VCaP (cell line): ENCODE measurements around the gene MTA3.

ENCODE experiments used
- H3K27ac ChIP-seq: fragments of 450-650 bp; 2 replicates; pipeline ENCODE4 v1.5.1; 2017
- CTCF ChIP-seq: fragments of 450-650 bp; conservative IDR thresholded peaks from 2 replicates; pipeline ENCODE4 v1.5.1; 2017; ENCODE audit warnings: mild to moderate bottlenecking, moderate library complexity

The MTA3 gene

DNA sequence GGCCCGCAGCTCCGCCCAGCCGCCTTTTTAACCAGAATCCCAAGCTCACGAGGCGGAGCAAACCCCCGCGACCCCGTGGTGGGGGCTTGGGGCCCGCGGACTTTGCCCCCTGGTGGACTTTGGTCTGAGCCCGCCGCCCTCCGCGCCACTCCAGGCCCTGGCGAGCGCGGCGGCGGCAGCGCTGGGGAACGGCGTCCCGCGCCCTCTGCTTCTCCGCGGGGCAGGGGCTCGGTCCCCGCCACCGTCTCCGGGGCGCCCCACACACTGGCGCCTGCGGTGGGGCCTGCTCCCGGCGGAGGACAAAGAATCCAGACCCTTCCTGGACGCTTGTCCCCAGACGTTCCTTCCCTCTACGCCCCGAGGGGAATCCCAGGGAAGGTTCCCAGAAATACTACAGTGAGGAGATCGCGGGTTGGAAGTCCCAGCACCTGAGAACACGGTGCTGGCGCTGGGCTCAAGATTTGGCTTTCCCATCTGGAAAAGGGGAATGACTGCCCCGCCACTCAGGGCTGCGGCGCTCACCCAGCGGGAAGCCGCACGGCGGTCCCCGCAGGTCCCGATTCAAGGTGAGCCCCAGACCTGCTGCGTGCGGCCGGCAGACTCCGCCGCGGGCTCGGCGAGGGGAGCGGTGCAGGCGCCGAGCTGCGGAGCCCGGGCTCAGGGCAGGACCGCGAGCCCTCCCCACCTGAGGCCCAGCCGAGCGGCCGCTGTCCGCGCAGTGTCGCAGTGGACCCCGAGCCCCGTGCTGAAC is 224.3 kb downstream of the MTA3 start, which contains the start of gene HAAO:
Gene HAAO (minus strand): TSS at position 1 of the 751 bp plus-strand sequence. CDS start 47 bp downstream, outside the sequence.
- no peak within 1 kb of the TSS for H3K27ac ChIP-seq
- TF ChIP-seq CTCF, result no peak

DNA sequence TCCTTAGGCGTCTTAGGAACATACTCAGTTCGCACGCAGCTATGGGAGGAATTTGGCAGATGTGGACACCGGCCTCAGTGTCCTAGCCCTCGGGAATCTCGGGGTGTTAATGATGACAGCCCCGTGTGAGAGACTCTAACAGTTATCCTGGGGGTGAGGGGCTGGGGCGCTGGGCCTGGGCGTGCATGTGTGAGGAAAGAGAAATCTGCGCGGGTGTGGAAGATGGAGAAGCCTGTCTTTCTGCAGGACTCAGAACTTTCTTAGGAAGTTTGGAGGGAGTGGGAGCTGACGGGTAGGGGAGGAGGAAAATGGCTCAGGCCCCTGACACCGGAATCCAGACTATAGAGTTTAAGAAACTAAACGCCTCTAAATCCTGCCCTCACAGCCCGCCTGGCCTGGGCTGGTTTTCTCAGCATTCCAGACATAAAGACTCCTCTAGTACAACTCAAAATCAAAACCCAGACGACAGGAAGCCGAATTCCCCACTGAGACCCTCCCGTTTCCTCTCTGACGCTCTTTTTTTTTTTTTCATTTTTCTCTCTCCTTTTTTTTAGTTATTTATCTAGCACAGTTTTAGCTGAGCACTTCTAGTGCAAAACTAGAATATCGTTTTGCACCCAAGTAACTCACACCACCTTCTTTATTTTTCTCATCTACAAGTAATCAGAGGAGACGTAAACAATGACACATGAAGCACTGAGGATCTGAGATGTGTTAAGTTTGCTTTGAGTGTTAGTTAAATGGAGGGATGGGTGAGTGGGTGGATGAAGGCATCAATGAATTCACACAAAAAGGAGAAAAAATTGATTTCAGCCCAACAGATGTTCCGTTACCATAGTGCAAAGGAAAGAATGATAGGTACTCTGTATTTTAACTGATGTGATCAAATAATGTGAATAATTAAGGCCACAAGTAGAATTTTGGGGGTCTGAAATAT is 225.2 kb downstream of the MTA3 start:
- no peak for TF ChIP-seq CTCF
- no peak overlapping the region for H3K27ac ChIP-seq

DNA sequence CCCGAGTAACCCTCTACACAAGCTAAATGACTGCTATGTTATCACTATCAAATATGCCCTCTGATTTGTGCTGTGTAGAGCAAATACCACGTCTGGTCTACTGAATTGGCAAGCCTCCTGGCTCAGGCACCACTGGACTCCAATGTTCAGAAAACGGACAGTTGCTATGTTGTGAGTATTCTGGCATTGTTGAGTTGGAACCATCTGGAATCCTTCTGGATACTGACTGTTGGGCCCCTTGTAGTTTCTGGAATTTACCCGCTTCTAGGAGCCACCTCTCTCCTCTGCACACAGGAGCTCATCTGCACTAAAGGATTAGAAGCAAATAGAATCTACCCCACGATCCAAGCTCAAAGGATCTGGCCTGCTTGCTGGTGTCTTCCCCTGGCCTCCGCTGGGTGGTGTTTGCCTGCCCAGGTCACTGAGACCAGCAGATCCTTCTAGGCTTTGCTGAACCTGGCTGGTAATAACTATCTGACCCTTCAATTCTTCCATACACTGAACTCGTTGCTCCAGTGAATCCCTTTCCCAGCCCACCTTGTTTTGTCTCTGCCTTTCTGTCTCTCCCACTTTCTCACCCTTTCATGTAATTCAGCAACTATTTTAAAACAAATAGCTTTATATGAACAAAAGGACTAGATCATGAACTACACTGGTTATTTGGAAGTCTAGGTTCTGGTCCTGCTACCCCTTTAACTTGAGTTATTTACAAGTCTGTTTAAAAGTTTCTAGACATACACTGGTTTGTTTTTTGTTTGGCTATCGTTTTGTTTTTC is 226.0 kb downstream of the MTA3 start:
- H3K27ac ChIP-seq, result no peak overlapping the region
- no peak for TF ChIP-seq CTCF

DNA sequence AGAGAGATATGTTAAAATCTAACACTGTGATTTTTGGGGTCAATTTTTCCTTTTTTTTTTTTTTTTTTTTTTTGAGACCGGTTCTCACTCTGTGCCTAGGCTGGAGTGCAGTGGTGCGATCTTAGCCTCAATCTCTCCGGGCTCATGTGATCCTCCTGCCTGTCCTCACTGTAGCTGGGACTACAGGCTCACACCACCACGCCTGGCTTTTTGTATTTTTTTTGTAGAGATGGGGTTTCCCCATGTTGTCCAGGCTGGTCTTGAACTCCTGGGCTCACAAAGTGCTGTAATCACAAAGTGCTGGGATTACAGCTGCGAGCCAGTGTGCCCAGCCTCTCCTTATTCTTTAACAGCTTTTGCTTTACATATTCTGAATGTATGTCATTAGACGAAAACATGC is 226.8 kb downstream of the MTA3 start:
- H3K27ac ChIP-seq, result no peak overlapping the region
- no peak for TF ChIP-seq CTCF

- TF ChIP-seq CTCF, result no peak
Measured at GRCh38 chr2:42795841-42796301, 227.4 kb downstream of the MTA3 start.

DNA sequence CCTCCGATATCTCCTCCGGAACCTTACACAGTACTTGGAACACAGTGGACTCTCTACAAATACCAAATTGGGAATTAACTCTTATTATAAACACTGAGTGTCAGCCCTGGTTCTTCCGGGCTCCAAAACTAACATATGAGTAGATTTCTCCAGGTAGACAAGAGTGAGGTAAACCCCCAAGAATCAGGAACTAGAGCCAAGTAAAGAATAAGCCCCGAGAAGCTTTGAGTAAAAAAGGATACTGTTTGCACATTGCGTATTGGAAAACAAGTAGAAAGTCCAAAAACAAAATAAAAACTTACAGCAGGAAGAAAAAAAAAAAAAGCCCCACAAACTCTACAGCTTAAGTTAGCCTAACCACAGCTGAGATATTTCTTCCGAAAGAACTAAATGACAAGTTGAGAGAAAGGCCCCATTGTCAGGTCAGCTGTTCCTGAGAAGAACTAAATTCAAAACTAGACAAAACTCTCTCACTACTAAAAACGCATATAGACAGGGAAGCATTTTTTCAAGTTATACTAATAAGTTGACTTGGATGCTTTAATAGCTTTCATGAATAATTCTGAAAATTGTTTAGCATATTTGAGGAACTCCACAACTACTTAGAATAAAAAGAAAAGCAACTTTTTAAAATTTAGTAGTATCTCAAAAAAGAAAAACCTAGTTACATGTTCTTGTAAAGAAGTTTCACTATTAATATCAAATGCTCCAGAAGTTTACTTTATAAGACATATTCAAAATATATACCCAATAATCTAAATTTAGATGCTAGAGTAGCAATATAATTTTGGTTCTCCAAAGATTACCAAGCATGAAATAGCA is 228.2 kb downstream of the MTA3 start:
- H3K27ac ChIP-seq, result no peak overlapping the region
- TF ChIP-seq CTCF, result no peak

More at GRCh38 chr2:42795841-42796301, 227.4 kb downstream of the MTA3 start:
- H3K27ac ChIP-seq, result no peak overlapping the region
